Prostate gland (tissue), 2 donors: ENCODE measurements around the gene SEC14L6. TPM values are rescaled to one million over a fixed set of nuclear protein-coding genes. Genes with fewer than 3 reads are reported as not detected.

Source experiments
- DNase-seq: peaks from one replicate; pipeline ENCODE4 v3.0.0-alpha.2; 2019; ENCODE audit warnings: low spot score
- H3K27ac ChIP-seq, 2 donors: fragments of 200-600 bp; sonication (generic); 2 replicates each; pipeline ENCODE4 v1.5.1; 2017 to 2019
- H3K27me3 ChIP-seq: fragments of 200-600 bp; sonication (generic); replicated peaks from 2 replicates; pipeline ENCODE4 v1.5.1; 2019; ENCODE audit not compliant: insufficient read depth
- H3K36me3 ChIP-seq, 2 donors: fragments of 200-600 bp; sonication (generic); 1 replicate in 1 of 2; 2 replicates in 1 of 2; pipeline versions ENCODE4 v1.5.1 to v1.8.1; 2017 to 2019
- H3K4me1 ChIP-seq: fragments of 200-600 bp; sonication (generic); replicated peaks from 2 replicates; pipeline ENCODE4 v1.5.1; 2019
- H3K4me3 ChIP-seq, 2 donors: fragments of 200-600 bp; sonication (generic); 2 replicates each; pipeline ENCODE4 v1.5.1; 2017 to 2019
- H3K9me3 ChIP-seq: fragments of 200-600 bp; sonication (generic); 2 replicates; pipeline ENCODE4 v1.5.1; 2017
- POLR2A ChIP-seq: fragments of 450-650 bp; IDR thresholded peaks from one replicate; pipeline ENCODE4 v1.6.1; 2016; ENCODE audit warnings: antibody characterized with exemption, mild to moderate bottlenecking
- POLR2AphosphoS5 ChIP-seq: sonication (generic); formaldehyde crosslinking; IDR thresholded peaks from one replicate; pipeline ENCODE4 v1.6.1; 2017; ENCODE audit warnings: antibody characterized with exemption
- WGBS: methylation state at CpG from one replicate; pipeline ENCODE4 v1.1.5; 2018; 5-methylcytosine and 5-hydroxymethylcytosine counted together
- intact Hi-C: fragments of 100-400 bp; cut with DNase I; formaldehyde crosslinking; loops from one replicate; pipeline ENCODE4 v1.14.2; 2022
- total RNA-seq, 2 donors: library from RNA; depleted of rRNA; stranded (reverse); fragments of >200 nt; gene quantifications; one replicate each; pipeline ENCODE4 v1.1.0, GENCODE V29; 2016
- TF ChIP-seq, protein P1 (sequence below), 4 experiments: fragments of 200-600 bp in 2 of 4; fragments of 450-650 bp in 2 of 4; sonication (generic) in 2 of 4; IDR thresholded peaks; 1 replicate in 3 of 4; 2 replicates in 1 of 4; pipeline ENCODE4 v1.5.1; 2016 to 2019; ENCODE audit warnings: antibody characterized with exemption in 4 of 4, mild to moderate bottlenecking in 2 of 4, moderate library complexity in 2 of 4

SEC14L6 gene
- total RNA-seq, 2 donors from 2014 or later: 0.23 to 22.9 TPM

DNA sequence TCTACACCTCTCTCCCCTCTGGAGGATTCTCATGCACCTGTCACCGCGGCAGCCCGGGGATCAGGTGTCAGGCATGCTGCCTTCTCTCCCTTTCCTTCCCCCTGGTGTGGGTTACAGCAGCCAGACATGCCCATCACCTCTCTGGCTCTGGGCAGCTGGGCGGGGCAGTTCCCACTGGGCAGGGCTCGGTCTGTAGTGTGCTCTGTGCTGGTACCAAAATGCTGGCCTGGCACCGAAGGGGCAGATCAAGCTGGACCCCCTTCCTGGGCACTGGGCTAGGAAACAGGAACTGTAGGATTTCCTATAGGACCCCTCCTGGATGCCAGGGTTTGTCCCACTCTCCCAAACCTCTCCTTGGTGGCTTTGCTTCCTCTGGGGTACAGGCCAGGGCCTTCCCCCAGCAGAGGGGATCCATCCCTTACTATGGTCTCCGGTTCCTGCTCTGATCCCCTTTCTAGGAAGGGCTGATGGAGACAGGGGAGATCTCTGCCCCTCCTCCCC, 27.1 kb upstream of the SEC14L6 start:
- Histone ChIP-seq H3K4me3 (no peak overlapping the region), H3K27ac (no peak overlapping the region), H3K9me3 (no peaks in the 10 kb centered on the region), H3K36me3 (peaks cover 16 to 19% of the 10 kb centered on the region in 2 donors), H3K4me1 (peaks cover 2% of the 10 kb centered on the region), H3K27me3 (no peaks in the 10 kb centered on the region)
- intact Hi-C loops: no loop called here
- TF ChIP-seq, protein P1, sequence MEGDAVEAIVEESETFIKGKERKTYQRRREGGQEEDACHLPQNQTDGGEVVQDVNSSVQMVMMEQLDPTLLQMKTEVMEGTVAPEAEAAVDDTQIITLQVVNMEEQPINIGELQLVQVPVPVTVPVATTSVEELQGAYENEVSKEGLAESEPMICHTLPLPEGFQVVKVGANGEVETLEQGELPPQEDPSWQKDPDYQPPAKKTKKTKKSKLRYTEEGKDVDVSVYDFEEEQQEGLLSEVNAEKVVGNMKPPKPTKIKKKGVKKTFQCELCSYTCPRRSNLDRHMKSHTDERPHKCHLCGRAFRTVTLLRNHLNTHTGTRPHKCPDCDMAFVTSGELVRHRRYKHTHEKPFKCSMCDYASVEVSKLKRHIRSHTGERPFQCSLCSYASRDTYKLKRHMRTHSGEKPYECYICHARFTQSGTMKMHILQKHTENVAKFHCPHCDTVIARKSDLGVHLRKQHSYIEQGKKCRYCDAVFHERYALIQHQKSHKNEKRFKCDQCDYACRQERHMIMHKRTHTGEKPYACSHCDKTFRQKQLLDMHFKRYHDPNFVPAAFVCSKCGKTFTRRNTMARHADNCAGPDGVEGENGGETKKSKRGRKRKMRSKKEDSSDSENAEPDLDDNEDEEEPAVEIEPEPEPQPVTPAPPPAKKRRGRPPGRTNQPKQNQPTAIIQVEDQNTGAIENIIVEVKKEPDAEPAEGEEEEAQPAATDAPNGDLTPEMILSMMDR (IDR thresholded peaks at IDR 0.05): no peak
- no peak for TF ChIP-seq POLR2AphosphoS5
- TF ChIP-seq POLR2A: no peak
- WGBS: 45% methylated on average over 7 of the region's 7 CpGs
- DNase-seq: no peak

DNA sequence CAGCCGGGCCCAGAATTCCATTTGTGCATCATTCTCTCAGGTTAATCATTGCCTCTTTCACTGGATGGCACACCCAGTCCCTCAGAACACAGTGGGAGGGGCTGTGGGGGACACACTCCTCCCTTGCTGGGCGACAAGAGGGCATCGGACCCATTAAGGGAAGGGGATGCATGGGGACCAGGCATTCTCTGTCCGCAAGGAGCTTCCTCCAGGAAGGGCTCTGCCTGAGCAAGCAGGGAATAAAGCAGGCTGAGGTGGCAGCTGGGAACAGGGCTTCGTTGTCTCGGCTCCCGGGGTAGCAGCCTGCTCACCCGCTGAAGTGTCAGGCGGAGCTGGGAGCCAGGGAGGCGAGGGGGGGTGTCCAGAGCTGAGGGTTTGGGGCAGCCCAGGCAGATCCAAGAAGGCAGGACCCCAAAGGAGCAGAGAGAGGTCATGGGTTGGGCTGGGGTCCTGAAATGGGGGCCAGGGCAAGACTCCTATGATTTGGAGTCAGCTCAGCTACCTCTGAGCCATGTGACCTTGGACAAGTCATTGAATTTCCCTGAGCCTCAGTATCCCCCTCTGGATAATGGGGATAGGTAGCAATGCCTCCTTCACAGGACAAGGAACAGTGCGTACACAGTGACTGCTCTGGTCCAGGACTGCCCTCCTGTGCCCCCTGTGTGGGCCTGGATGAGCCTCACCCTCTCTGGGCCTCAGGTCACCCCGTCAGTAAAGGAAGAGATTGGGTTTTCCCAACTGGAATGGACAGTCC, 26.5 kb upstream of the SEC14L6 start:
- TF ChIP-seq, protein P1 (IDR thresholded peaks at IDR 0.05): no peak
- TF ChIP-seq POLR2A: no peak
- no peak for TF ChIP-seq POLR2AphosphoS5
- Histone ChIP-seq H3K27me3 (no peaks in the 10 kb centered on the region), H3K27ac (no peak overlapping the region), H3K4me1 (peaks cover 2% of the 10 kb centered on the region), H3K4me3 (no peak overlapping the region), H3K9me3 (no peaks in the 10 kb centered on the region), H3K36me3 (peaks cover 9 to 13% of the 10 kb centered on the region in 2 donors)
- intact Hi-C loops: no loop called here
- WGBS: 33% methylated on average over 12 of the region's 12 CpGs
- no peak for DNase-seq

DNA sequence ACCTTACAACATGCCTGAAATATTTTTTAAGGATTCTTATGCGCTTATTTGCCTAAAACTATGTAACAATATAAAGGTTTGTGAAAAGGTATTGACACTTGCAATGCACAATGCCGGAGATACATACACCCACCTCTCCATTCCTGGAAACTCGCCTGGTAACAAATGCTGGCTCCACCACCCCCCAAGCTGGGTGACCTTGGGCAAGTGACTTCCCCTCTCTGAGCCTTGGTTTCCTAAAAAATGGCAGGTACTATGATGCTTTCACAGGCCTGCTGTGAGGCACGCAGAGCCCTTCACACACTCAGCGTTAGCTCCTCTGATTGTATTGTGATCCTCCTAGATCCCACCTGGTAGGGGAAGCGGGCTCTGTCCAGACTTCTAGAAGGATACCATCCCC, 25.7 kb upstream of the SEC14L6 start:
- H3K4me3 ChIP-seq: no peak overlapping the region
- intact Hi-C loops: no loop called here
- peaks cover 6 to 7% of the 10 kb centered on the region in 2 donors for H3K36me3 ChIP-seq
- no peak overlapping the region for H3K27ac ChIP-seq
- H3K4me1 ChIP-seq: peaks cover 2% of the 10 kb centered on the region
- 86% methylated on average over 6 of the region's 6 CpGs for WGBS
- H3K27me3 ChIP-seq: no peaks in the 10 kb centered on the region
- TF ChIP-seq POLR2A: no peak
- TF ChIP-seq, protein P1 (IDR thresholded peaks at IDR 0.05): no peak
- TF ChIP-seq POLR2AphosphoS5: no peak
- DNase-seq: no peak
- no peaks in the 10 kb centered on the region for H3K9me3 ChIP-seq

DNA sequence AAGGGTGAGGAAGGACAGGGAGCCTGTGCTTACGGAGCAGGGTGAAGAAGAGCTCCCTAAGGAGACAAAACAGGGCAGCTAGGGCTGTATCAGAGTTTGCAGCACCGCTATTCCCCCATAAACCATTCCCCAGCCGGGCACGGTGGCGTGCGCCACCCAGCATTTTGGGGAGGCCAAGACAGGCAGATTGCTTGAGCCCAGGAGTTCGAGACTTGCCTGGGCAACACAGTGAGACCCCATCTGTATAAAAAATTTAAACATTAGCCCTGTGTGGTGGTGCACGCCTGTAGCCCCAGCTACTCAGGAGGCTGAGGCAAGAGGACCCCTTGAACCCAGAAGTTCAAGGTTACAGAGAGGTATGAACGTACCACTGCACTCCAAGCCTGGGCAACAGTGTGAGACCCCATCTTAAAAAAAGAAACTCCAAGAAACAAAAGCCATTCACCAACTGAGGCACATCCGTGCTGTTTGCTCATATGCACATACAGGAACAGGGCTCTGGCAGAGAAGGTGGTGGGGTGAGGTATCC, 23.2 kb upstream of the SEC14L6 start:
- Histone ChIP-seq H3K9me3 (no peaks in the 10 kb centered on the region), H3K27ac (no peak overlapping the region), H3K4me1 (no peaks in the 10 kb centered on the region), H3K4me3 (no peak overlapping the region), H3K36me3 (no peaks in the 10 kb centered on the region), H3K27me3 (no peaks in the 10 kb centered on the region)
- no peak for DNase-seq
- TF ChIP-seq POLR2AphosphoS5: no peak
- TF ChIP-seq, protein P1 (IDR thresholded peaks at IDR 0.05): no peak
- no peak for TF ChIP-seq POLR2A
- intact Hi-C loops: no loop called here
- 94% methylated on average over 10 of the region's 10 CpGs for WGBS
